AG04449 (cell line): ENCODE results near the gene PIH1D2.
A peak's percentile ranks its signal among the peaks of the same experiment; 100 is the strongest.

ENCODE experiments used
- CTCF ChIA-PET: fragments of 350-600 bp; formaldehyde crosslinking; extraction: SDS; loops from one replicate; lab custom pipeline; 2021; ENCODE audit warnings: antibody characterized with exemption; lab: Yijun Ruan, JAX
- POLR2A ChIA-PET: fragments of 400-600, 350-600 bp; formaldehyde crosslinking; extraction: SDS; loops from one replicate; lab custom pipeline; 2020; ENCODE audit warnings: antibody characterized with exemption, inconsistent platforms; lab: Yijun Ruan, JAX
- DNase-seq: peaks from one replicate; pipeline ENCODE4 v3.0.0-alpha.2; 2010; ENCODE audit warnings: low read depth, low spot score
- H3K4me3 ChIP-seq: 2 replicates; pipeline ENCODE4 v1.5.1; 2011; ENCODE audit warnings: low read depth, mild to moderate bottlenecking, control low read depth, low read length
- TF ChIP-seq, protein P1 (sequence below): IDR thresholded peaks from one replicate; pipeline ENCODE4 v1.5.1; 2011; ENCODE audit warnings: mild to moderate bottlenecking, moderate library complexity, low read length, control low read depth, inconsistent platforms; ENCODE audit not compliant: insufficient read depth; ENCODE audit errors: missing control alignments

PIH1D2 gene

GRCh38 chr11:112114460-112114859, 40.6 kb upstream of the PIH1D2 start:
- ChIA-PET CTCF (interaction anchor here (0.8 to 11.8 kb wide), 25 partner anchors 8 to 189 kb away, joined by 3 to 138 read pairs (median 11); partner anchors contain the start of genes BCO2, IL18, PTS and SDHD), POLR2A (interaction anchor here (0.6 kb wide), 1 partner anchor 144 kb away, joined by 3 read pairs; no protein-coding TSS in a partner anchor)
- TF ChIP-seq, protein P1, sequence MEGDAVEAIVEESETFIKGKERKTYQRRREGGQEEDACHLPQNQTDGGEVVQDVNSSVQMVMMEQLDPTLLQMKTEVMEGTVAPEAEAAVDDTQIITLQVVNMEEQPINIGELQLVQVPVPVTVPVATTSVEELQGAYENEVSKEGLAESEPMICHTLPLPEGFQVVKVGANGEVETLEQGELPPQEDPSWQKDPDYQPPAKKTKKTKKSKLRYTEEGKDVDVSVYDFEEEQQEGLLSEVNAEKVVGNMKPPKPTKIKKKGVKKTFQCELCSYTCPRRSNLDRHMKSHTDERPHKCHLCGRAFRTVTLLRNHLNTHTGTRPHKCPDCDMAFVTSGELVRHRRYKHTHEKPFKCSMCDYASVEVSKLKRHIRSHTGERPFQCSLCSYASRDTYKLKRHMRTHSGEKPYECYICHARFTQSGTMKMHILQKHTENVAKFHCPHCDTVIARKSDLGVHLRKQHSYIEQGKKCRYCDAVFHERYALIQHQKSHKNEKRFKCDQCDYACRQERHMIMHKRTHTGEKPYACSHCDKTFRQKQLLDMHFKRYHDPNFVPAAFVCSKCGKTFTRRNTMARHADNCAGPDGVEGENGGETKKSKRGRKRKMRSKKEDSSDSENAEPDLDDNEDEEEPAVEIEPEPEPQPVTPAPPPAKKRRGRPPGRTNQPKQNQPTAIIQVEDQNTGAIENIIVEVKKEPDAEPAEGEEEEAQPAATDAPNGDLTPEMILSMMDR, result no peak
- no peak overlapping the region for H3K4me3 ChIP-seq
- DNase-seq, result no peak

DNA sequence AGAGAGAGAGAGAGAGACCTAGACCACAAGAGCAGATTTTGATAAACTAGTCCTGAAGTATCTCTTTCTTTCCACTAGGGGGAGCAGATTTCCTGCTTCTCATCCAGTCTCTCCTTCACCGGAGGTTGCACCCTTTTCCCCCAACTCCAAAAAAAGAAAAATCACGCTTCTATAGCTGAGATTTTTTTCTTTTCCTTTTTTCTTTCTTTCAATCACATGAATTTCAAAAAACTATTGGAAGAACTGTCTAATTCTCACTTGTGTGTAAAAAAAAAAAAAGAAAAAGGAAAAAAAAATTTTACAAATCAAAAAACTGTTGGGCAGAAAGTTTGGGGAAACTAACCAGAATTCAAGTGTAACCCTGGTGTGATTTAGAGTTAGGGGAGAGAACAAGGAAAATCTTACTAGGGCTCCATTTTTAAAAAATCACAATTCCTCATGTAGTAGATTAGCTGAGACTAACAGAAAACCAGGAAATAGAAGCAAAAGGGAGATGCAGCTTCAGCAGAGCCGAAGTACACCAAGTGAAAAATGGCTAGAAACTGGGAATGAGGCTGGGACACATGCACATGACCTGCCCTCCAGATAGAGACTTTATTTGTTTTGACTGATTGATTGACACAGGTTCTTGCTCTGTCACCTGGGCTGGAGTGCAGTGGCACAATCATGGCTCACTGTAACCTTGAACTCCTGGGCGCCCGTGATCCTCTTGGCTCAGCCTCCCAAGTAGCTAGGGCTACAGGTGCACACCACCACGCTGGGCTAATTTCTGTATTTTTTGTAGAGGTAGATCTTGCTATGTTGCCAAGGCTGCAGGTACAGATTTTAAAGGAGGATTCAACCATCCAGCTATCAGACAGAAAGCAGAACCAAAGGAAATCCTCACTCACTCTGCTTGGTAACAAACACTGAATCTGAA, 40.0 kb upstream of the PIH1D2 start:
- TF ChIP-seq, protein P1, result peak; percentile 62
- POLR2A ChIA-PET, result interaction anchor here (0.6 kb wide), 1 partner anchor 145 kb away, joined by 3 read pairs; no protein-coding TSS in a partner anchor

DNA sequence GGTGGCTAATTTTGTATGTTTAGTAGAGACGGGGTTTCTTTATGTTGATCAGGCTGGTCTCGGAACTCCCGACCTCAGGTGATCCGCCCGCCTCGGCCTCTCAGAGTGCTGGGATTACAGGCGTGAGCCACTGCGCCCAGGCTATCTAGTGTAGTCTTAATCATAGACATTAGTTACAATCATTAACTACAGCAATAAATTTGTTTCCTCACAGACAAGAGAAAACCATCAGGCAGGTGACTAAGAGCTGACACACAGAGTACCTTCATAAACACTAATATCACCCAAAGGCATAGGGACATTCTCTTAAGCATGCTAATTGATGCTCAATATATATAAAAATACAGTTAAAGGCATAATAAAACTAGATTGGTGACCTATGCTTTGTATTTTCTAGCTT, 32.3 kb upstream of the PIH1D2 start:
- TF ChIP-seq, protein P1, result no peak
- DNase-seq, result no peak
- ChIA-PET POLR2A (no interaction called here), CTCF (interaction anchor here (0.9 to 12.2 kb wide), 4 partner anchors 10 to 174 kb away, joined by 4 to 138 read pairs (median 6); partner anchors contain the start of gene BCO2)
- no peak overlapping the region for H3K4me3 ChIP-seq

More for the DNA sequence above, 40.0 kb upstream of the PIH1D2 start:
- no peak overlapping the region for H3K4me3 ChIP-seq
- no peak for DNase-seq
- CTCF ChIA-PET, result interaction anchor here (0.6 to 11.8 kb wide), 35 partner anchors 9 to 418 kb away, joined by 3 to 138 read pairs (median 5); partner anchors contain the start of genes BCO2, IL18, PTS and SDHD

GRCh38 chr11:112103446-112103845, 29.6 kb upstream of the PIH1D2 start:
- DNase-seq, result no peak
- POLR2A ChIA-PET, result no interaction called here
- CTCF ChIA-PET, result interaction anchor here (0.8 to 12.2 kb wide), 3 partner anchors 12 to 226 kb away, joined by 3 to 138 read pairs (median 4); no protein-coding TSS in a partner anchor
- no peak overlapping the region for H3K4me3 ChIP-seq
- TF ChIP-seq, protein P1, result no peak

- ChIA-PET CTCF (interaction anchor here (1.1 to 12.2 kb wide), 5 partner anchors 10 to 180 kb away, joined by 3 to 138 read pairs (median 5); partner anchors contain the start of gene BCO2), POLR2A (no interaction called here)
- TF ChIP-seq, protein P1, result no peak
- no peak for DNase-seq
- H3K4me3 ChIP-seq, result no peak overlapping the region
Observed at GRCh38 chr11:112100462-112100861, 26.6 kb upstream of the PIH1D2 start.
